ENCODE data around the gene ZCWPW1.

The ZCWPW1 gene

GRCh38 chr7:100372694-100373093, 55.8 kb downstream of the ZCWPW1 start:
- no peaks in the 10 kb centered on the region for H3K27me3 ChIP-seq (ENCODE audit: insufficient read depth, low read depth, severe bottlenecking)
- H3K36me3 ChIP-seq: peaks cover 13% of the 10 kb centered on the region
- no peak overlapping the region for H3K4me3 ChIP-seq (ENCODE audit: low read depth, low read length)
- H3K9me3 ChIP-seq (ENCODE audit: severe bottlenecking): no peaks in the 10 kb centered on the region
- no peak for DNase-seq
- no peak overlapping the region for H3K27ac ChIP-seq
- TF ChIP-seq CTCF (IDR thresholded peaks at IDR 0.05; ENCODE audit: low read depth, low read length): no peak

GRCh38 chr7:100372256-100372655, 56.2 kb downstream of the ZCWPW1 start:
- Histone ChIP-seq H3K27me3 (ENCODE audit: insufficient read depth, low read depth, severe bottlenecking) (no peaks in the 10 kb centered on the region), H3K36me3 (peaks cover 13% of the 10 kb centered on the region), H3K27ac (no peak overlapping the region), H3K9me3 (ENCODE audit: severe bottlenecking) (no peaks in the 10 kb centered on the region), H3K4me3 (ENCODE audit: low read depth, low read length) (no peak overlapping the region)
- no peak for DNase-seq
- no peak for TF ChIP-seq CTCF (IDR thresholded peaks at IDR 0.05; ENCODE audit: low read depth, low read length)

GRCh38 chr7:100371561-100372171, 56.8 kb downstream of the ZCWPW1 start:
- no peak overlapping the region for H3K27ac ChIP-seq
- no peak overlapping the region for H3K4me3 ChIP-seq (ENCODE audit: low read depth, low read length)
- no peak for TF ChIP-seq CTCF (IDR thresholded peaks at IDR 0.05; ENCODE audit: low read depth, low read length)
- H3K27me3 ChIP-seq (ENCODE audit: insufficient read depth, low read depth, severe bottlenecking): no peaks in the 10 kb centered on the region
- peaks cover 13% of the 10 kb centered on the region for H3K36me3 ChIP-seq
- no peaks in the 10 kb centered on the region for H3K9me3 ChIP-seq (ENCODE audit: severe bottlenecking)
- DNase-seq: no peak

GRCh38 chr7:100370746-100371145, 57.8 kb downstream of the ZCWPW1 start:
- H3K9me3 ChIP-seq (ENCODE audit: severe bottlenecking): no peaks in the 10 kb centered on the region
- no peak for DNase-seq
- no peak overlapping the region for H3K4me3 ChIP-seq (ENCODE audit: low read depth, low read length)
- H3K27me3 ChIP-seq (ENCODE audit: insufficient read depth, low read depth, severe bottlenecking): no peaks in the 10 kb centered on the region
- peaks cover 13% of the 10 kb centered on the region for H3K36me3 ChIP-seq
- TF ChIP-seq CTCF (IDR thresholded peaks at IDR 0.05; ENCODE audit: low read depth, low read length): no peak
- H3K27ac ChIP-seq: no peak overlapping the region

GRCh38 chr7:100370303-100370702, 58.2 kb downstream of the ZCWPW1 start:
- no peak overlapping the region; the same call in 1 of the 2 replicates for H3K27ac ChIP-seq
- no peak for DNase-seq

More at GRCh38 chr7:100370303-100370702, 58.2 kb downstream of the ZCWPW1 start:
- Histone ChIP-seq H3K27me3 (ENCODE audit: insufficient read depth, low read depth, severe bottlenecking) (no peaks in the 10 kb centered on the region), H3K36me3 (peaks cover 16% of the 10 kb centered on the region), H3K9me3 (ENCODE audit: severe bottlenecking) (no peaks in the 10 kb centered on the region), H3K4me3 (ENCODE audit: low read depth, low read length) (no peak overlapping the region)
- TF ChIP-seq CTCF (IDR thresholded peaks at IDR 0.05; ENCODE audit: low read depth, low read length): no peak
